ENCODE data around the gene FAM240B. TPM values are rescaled to one million over a fixed set of nuclear protein-coding genes. Genes with fewer than 3 reads are reported as not detected.

Gene FAM240B
- total and polyA plus RNA-seq, 2 experiments from 2014 or later, result not detected

DNA sequence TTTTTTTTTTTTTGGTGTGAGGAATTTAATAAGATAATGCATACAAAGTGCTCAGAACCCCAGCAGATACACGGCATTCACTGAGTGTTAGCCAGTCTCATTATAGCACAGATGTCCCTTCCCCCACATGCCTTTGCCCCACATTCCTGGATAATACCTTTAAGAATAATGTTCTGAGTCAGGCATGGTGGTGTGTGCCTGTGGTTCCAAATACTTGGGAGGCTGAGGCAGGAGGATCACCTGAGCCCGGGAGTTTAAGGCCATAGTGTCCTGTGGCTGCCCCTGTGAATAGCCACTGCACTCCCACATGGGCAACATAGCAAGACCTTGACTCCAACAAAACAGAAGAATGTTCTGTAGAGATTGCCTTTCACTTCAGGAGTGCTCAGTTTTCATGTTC, 75.3 kb downstream of the FAM240B start:
- no peaks in the 10 kb centered on the region for H3K36me3 ChIP-seq (ENCODE audit: insufficient read depth)
- H3K9me2 ChIP-seq (ENCODE audit: insufficient read depth), result 0 out of 2 replicates have a peak, but pooled peaks cover 3% of the 10 kb centered on the region
- H3K4me2 ChIP-seq, result no peak overlapping the region
- H3K27ac ChIP-seq (ENCODE audit: low read depth), result no peak overlapping the region
- TF ChIP-seq CREB1 (CRISPR knock-in tag; IDR thresholded peaks at IDR 0.05; ENCODE audit: low read depth) (no peak), NANOG (IDR thresholded peaks at IDR 0.05; ENCODE audit: borderline replicate concordance) (no peak), JUNB (IDR thresholded peaks at IDR 0.05; ENCODE audit: unreplicated experiment) (no peak), STAT1 (IDR thresholded peaks at IDR 0.05; ENCODE audit: unreplicated experiment) (no peak), EZH2 (IDR thresholded peaks at IDR 0.05; ENCODE audit: low read depth, unreplicated experiment) (no peak), EZH2phosphoT487 (IDR thresholded peaks at IDR 0.05; ENCODE audit: unreplicated experiment) (no peak), ZNF331 (CRISPR knock-in tag; IDR thresholded peaks at IDR 0.05; ENCODE audit: low read depth) (no peak), POLR2AphosphoS5 (IDR thresholded peaks at IDR 0.05; ENCODE audit: low read depth) (no peak), ZNF114 (CRISPR knock-in tag; IDR thresholded peaks at IDR 0.05) (no peak)
- TF ChIP-seq, protein P1, sequence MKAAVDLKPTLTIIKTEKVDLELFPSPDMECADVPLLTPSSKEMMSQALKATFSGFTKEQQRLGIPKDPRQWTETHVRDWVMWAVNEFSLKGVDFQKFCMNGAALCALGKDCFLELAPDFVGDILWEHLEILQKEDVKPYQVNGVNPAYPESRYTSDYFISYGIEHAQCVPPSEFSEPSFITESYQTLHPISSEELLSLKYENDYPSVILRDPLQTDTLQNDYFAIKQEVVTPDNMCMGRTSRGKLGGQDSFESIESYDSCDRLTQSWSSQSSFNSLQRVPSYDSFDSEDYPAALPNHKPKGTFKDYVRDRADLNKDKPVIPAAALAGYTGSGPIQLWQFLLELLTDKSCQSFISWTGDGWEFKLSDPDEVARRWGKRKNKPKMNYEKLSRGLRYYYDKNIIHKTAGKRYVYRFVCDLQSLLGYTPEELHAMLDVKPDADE (IDR thresholded peaks at IDR 0.05), result no peak
- TF ChIP-seq, protein P2, sequence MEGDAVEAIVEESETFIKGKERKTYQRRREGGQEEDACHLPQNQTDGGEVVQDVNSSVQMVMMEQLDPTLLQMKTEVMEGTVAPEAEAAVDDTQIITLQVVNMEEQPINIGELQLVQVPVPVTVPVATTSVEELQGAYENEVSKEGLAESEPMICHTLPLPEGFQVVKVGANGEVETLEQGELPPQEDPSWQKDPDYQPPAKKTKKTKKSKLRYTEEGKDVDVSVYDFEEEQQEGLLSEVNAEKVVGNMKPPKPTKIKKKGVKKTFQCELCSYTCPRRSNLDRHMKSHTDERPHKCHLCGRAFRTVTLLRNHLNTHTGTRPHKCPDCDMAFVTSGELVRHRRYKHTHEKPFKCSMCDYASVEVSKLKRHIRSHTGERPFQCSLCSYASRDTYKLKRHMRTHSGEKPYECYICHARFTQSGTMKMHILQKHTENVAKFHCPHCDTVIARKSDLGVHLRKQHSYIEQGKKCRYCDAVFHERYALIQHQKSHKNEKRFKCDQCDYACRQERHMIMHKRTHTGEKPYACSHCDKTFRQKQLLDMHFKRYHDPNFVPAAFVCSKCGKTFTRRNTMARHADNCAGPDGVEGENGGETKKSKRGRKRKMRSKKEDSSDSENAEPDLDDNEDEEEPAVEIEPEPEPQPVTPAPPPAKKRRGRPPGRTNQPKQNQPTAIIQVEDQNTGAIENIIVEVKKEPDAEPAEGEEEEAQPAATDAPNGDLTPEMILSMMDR (conservative IDR thresholded peaks at IDR 0.05; ENCODE audit: low read depth in 2 of 2), result no peak
- TF ChIP-seq, protein P3, sequence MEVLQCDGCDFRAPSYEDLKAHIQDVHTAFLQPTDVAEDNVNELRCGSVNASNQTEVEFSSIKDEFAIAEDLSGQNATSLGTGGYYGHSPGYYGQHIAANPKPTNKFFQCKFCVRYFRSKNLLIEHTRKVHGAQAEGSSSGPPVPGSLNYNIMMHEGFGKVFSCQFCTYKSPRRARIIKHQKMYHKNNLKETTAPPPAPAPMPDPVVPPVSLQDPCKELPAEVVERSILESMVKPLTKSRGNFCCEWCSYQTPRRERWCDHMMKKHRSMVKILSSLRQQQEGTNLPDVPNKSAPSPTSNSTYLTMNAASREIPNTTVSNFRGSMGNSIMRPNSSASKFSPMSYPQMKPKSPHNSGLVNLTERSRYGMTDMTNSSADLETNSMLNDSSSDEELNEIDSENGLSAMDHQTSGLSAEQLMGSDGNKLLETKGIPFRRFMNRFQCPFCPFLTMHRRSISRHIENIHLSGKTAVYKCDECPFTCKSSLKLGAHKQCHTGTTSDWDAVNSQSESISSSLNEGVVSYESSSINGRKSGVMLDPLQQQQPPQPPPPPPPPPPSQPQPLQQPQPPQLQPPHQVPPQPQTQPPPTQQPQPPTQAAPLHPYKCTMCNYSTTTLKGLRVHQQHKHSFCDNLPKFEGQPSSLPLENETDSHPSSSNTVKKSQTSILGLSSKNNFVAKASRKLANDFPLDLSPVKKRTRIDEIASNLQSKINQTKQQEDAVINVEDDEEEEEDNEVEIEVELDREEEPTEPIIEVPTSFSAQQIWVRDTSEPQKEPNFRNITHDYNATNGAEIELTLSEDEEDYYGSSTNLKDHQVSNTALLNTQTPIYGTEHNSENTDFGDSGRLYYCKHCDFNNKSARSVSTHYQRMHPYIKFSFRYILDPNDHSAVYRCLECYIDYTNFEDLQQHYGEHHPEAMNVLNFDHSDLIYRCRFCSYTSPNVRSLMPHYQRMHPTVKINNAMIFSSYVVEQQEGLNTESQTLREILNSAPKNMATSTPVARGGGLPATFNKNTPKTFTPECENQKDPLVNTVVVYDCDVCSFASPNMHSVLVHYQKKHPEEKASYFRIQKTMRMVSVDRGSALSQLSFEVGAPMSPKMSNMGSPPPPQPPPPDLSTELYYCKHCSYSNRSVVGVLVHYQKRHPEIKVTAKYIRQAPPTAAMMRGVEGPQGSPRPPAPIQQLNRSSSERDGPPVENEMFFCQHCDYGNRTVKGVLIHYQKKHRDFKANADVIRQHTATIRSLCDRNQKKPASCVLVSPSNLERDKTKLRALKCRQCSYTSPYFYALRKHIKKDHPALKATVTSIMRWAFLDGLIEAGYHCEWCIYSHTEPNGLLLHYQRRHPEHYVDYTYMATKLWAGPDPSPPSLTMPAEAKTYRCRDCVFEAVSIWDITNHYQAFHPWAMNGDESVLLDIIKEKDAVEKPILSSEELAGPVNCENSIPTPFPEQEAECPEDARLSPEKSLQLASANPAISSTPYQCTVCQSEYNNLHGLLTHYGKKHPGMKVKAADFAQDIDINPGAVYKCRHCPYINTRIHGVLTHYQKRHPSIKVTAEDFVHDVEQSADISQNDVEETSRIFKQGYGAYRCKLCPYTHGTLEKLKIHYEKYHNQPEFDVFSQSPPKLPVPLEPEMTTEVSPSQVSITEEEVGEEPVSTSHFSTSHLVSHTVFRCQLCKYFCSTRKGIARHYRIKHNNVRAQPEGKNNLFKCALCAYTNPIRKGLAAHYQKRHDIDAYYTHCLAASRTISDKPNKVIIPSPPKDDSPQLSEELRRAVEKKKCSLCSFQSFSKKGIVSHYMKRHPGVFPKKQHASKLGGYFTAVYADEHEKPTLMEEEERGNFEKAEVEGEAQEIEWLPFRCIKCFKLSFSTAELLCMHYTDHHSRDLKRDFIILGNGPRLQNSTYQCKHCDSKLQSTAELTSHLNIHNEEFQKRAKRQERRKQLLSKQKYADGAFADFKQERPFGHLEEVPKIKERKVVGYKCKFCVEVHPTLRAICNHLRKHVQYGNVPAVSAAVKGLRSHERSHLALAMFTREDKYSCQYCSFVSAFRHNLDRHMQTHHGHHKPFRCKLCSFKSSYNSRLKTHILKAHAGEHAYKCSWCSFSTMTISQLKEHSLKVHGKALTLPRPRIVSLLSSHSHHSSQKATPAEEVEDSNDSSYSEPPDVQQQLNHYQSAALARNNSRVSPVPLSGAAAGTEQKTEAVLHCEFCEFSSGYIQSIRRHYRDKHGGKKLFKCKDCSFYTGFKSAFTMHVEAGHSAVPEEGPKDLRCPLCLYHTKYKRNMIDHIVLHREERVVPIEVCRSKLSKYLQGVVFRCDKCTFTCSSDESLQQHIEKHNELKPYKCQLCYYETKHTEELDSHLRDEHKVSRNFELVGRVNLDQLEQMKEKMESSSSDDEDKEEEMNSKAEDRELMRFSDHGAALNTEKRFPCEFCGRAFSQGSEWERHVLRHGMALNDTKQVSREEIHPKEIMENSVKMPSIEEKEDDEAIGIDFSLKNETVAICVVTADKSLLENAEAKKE (CRISPR knock-in tag; IDR thresholded peaks at IDR 0.05), result no peak
- TF ChIP-seq, protein P4, sequence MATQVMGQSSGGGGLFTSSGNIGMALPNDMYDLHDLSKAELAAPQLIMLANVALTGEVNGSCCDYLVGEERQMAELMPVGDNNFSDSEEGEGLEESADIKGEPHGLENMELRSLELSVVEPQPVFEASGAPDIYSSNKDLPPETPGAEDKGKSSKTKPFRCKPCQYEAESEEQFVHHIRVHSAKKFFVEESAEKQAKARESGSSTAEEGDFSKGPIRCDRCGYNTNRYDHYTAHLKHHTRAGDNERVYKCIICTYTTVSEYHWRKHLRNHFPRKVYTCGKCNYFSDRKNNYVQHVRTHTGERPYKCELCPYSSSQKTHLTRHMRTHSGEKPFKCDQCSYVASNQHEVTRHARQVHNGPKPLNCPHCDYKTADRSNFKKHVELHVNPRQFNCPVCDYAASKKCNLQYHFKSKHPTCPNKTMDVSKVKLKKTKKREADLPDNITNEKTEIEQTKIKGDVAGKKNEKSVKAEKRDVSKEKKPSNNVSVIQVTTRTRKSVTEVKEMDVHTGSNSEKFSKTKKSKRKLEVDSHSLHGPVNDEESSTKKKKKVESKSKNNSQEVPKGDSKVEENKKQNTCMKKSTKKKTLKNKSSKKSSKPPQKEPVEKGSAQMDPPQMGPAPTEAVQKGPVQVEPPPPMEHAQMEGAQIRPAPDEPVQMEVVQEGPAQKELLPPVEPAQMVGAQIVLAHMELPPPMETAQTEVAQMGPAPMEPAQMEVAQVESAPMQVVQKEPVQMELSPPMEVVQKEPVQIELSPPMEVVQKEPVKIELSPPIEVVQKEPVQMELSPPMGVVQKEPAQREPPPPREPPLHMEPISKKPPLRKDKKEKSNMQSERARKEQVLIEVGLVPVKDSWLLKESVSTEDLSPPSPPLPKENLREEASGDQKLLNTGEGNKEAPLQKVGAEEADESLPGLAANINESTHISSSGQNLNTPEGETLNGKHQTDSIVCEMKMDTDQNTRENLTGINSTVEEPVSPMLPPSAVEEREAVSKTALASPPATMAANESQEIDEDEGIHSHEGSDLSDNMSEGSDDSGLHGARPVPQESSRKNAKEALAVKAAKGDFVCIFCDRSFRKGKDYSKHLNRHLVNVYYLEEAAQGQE (IDR thresholded peaks at IDR 0.05; ENCODE audit: unreplicated experiment), result no peak
- H3K4me1 ChIP-seq (ENCODE audit: insufficient read depth), result peaks cover 9% of the 10 kb centered on the region; the same call in 1 of the 2 replicates
- H3K4me3 Mint-ChIP-seq, result no peak overlapping the region
- no peak overlapping the region for H3K27ac Mint-ChIP-seq
- no peak overlapping the region for H2AFZ ChIP-seq
- peaks cover 19% of the 10 kb centered on the region for H3K4me1 Mint-ChIP-seq
- no peaks in the 10 kb centered on the region for H3K27me3 ChIP-seq (ENCODE audit: insufficient read depth)
- H3K79me2 ChIP-seq (replicated peaks; ENCODE audit: insufficient read depth), result no peaks in the 10 kb centered on the region
- no peaks in the 10 kb centered on the region for H3F3A ChIP-seq (replicated peaks; ENCODE audit: low read depth)
- peaks cover 2% of the 10 kb centered on the region; the same call in 1 of the 3 replicates for H3K36me3 Mint-ChIP-seq (ENCODE audit: low read depth)
- H4K20me1 ChIP-seq (replicated peaks; ENCODE audit: insufficient read depth), result no peaks in the 10 kb centered on the region
- no peak overlapping the region for H3K4me3 ChIP-seq
- no peaks in the 10 kb centered on the region for H3K27me3 Mint-ChIP-seq (ENCODE audit: insufficient read depth, low read depth, poor library complexity)
- ATAC-seq (no peak), DNase-seq (ENCODE audit: low spot score) (no peak)
- H3K9me3 Mint-ChIP-seq, result 0 out of 3 replicates have a peak, but pooled peaks cover 3% of the 10 kb centered on the region

All from GM23338 (cell line).